ENCODE measurements around the gene GPNMB. TPM values are rescaled to one million over a fixed set of nuclear protein-coding genes. Genes with fewer than 3 reads are reported as not detected.

The GPNMB gene
- total RNA-seq, 6 donors from 2014 or later: 68.5 to 309 (median 159) TPM

- H3K27me3 ChIP-seq: no peaks in the 10 kb centered on the region
- no peak overlapping the region for H3K4me3 ChIP-seq
- 89 to 92% methylated on average over 5 of the region's 5 CpGs for WGBS, 2 donors
- H3K27ac ChIP-seq: no peak overlapping the region
- no peak for ATAC-seq (ENCODE audit: low FRiP score in 2 of 2)
- H3K9me3 ChIP-seq: no peaks in the 10 kb centered on the region
- DNase-seq: no peak
- TF ChIP-seq CTCF (IDR thresholded peaks at IDR 0.05): no peak
- no peak for TF ChIP-seq EP300 (IDR thresholded peaks at IDR 0.05)
- no peak for TF ChIP-seq POLR2AphosphoS5 (IDR thresholded peaks at IDR 0.05)
- no peak for TF ChIP-seq POLR2A (IDR thresholded peaks at IDR 0.05)
- peaks cover 0 to 6% (median 2%) of the 10 kb centered on the region in 4 donors for H3K4me1 ChIP-seq
- no peaks in the 10 kb centered on the region for H3K36me3 ChIP-seq
Measured at GRCh38 chr7:23214423-23214822, 32.2 kb upstream of the GPNMB start.

DNA sequence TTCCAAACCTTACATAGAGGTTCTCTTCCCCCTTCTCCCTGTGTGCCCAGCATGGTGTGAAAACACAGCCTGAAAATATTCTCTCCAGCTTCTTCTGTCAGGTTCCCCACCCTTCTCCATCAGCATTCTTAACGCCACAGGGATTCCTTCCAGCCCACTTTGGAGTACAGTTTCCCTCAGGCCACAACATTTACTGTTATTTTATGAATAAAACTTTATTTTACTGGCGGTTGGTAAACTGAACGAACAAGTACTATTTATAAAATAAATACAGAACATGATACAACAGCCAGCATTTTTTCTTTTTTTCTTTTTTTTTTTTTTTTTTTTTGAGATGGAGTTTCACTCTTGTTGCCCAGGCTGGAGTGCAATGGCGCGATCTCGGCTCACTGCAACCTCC is 31.6 kb upstream of the GPNMB start:
- H3K9me3 ChIP-seq: no peaks in the 10 kb centered on the region
- H3K27ac ChIP-seq: no peak overlapping the region
- H3K4me3 ChIP-seq: no peak overlapping the region
- no peaks in the 10 kb centered on the region for H3K27me3 ChIP-seq
- no peak for DNase-seq
- WGBS, 2 donors: 94 to 95% methylated on average over 6 of the region's 6 CpGs
- H3K36me3 ChIP-seq: no peaks in the 10 kb centered on the region
- peaks cover 0 to 5% (median 2%) of the 10 kb centered on the region in 4 donors for H3K4me1 ChIP-seq
- no peak for TF ChIP-seq CTCF (IDR thresholded peaks at IDR 0.05)
- no peak for ATAC-seq (ENCODE audit: low FRiP score in 2 of 2)

DNA sequence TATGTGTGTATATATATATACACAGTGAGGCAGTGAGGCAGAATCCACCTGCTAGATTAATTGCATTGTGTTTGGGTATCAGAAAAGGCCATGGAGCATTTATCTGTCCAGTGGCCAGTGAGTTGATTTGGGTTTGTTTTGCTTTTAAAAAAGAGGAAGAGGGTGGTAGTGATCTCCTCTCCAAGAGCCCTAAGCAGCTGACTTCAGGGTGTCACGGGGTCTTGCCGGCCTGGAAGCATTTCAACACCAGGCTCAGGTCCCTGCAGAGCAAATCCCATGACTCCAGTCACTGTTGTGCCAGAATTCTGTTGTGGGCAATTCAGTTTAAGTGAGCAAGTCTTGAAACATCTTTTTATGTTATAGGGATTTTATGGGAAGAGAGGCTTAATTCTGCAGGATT is 30.6 kb upstream of the GPNMB start:
- 36 to 59% methylated on average over 2 of the region's 2 CpGs for WGBS, 2 donors
- no peak for TF ChIP-seq CTCF (IDR thresholded peaks at IDR 0.05)
- no peak for TF ChIP-seq POLR2AphosphoS5 (IDR thresholded peaks at IDR 0.05)
- no peak for TF ChIP-seq EP300 (IDR thresholded peaks at IDR 0.05)
- TF ChIP-seq POLR2A (IDR thresholded peaks at IDR 0.05): peak in 1 of 4 donors; percentile 11
- Histone ChIP-seq H3K27ac (peak overlapping the region in 1 of 4 donors; percentile 30), H3K27me3 (no peaks in the 10 kb centered on the region), H3K4me1 (no peaks in the 10 kb centered on the region), H3K9me3 (no peaks in the 10 kb centered on the region), H3K4me3 (no peak overlapping the region), H3K36me3 (no peaks in the 10 kb centered on the region)
- peak in 1 of 2 donors; percentile 81 for ATAC-seq (ENCODE audit: low FRiP score in 2 of 2)
- DNase-seq: peak in 1 of 2 donors; percentile 75

DNA sequence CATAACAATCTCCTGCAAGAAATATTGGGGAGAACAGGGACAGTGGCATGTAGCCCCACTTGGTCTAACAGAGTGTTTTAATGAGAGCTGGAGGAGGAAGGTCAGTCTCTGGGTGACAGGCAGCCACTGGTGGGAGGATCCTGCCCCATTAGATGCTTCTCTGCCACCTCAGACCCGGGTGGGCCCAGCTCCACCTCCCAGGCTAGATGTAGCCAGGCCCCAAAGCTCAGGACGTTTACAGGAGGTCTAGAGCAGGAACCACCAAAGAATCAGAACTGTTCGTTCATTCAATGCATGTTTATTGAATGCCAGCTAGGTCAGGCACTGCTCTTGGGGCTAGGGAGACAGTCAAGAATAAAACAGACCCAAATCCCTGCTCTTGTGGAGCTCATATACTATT is 28.4 kb upstream of the GPNMB start:
- no peaks in the 10 kb centered on the region for H3K9me3 ChIP-seq
- H3K4me1 ChIP-seq: no peaks in the 10 kb centered on the region
- ATAC-seq (ENCODE audit: low FRiP score in 2 of 2) (no peak), DNase-seq (no peak)
- no peaks in the 10 kb centered on the region for H3K36me3 ChIP-seq
- H3K4me3 ChIP-seq: no peak overlapping the region
- no peak overlapping the region for H3K27ac ChIP-seq
- TF ChIP-seq POLR2AphosphoS5 (IDR thresholded peaks at IDR 0.05): no peak
- no peak for TF ChIP-seq EP300 (IDR thresholded peaks at IDR 0.05)
- TF ChIP-seq CTCF (IDR thresholded peaks at IDR 0.05): no peak
- no peak for TF ChIP-seq POLR2A (IDR thresholded peaks at IDR 0.05)
- WGBS, 2 donors: 49 to 66% methylated on average over 3 of the region's 3 CpGs
- H3K27me3 ChIP-seq: no peaks in the 10 kb centered on the region

- peak in 1 of 2 donors; percentile 19 for ATAC-seq (ENCODE audit: low FRiP score in 2 of 2)
Measured at GRCh38 chr7:23220690-23221305, 25.8 kb upstream of the GPNMB start.

More at GRCh38 chr7:23220690-23221305, 25.8 kb upstream of the GPNMB start:
- H3K4me1 ChIP-seq: no peaks in the 10 kb centered on the region
- H3K36me3 ChIP-seq: no peaks in the 10 kb centered on the region
- H3K27ac ChIP-seq: no peak overlapping the region
- TF ChIP-seq EP300 (IDR thresholded peaks at IDR 0.05) (no peak), CTCF (IDR thresholded peaks at IDR 0.05) (no peak), POLR2AphosphoS5 (IDR thresholded peaks at IDR 0.05) (no peak), POLR2A (IDR thresholded peaks at IDR 0.05) (no peak)
- H3K9me3 ChIP-seq: no peaks in the 10 kb centered on the region
- H3K4me3 ChIP-seq: no peak overlapping the region
- 76 to 80% methylated on average over 8 to 10 of the region's 10 CpGs for WGBS, 2 donors
- no peaks in the 10 kb centered on the region for H3K27me3 ChIP-seq
- no peak for DNase-seq
